ENCODE measurements around the gene BPGM. TPM values are rescaled to one million over a fixed set of nuclear protein-coding genes. Genes with fewer than 3 reads are reported as not detected.

BPGM gene
- total and polyA plus RNA-seq, 9 of the 15 experiments (the other 6 are each of a cell fraction or from before 2014, with no cell fraction given), result 14.1 to 46.1 (median 21.2) TPM

DNA sequence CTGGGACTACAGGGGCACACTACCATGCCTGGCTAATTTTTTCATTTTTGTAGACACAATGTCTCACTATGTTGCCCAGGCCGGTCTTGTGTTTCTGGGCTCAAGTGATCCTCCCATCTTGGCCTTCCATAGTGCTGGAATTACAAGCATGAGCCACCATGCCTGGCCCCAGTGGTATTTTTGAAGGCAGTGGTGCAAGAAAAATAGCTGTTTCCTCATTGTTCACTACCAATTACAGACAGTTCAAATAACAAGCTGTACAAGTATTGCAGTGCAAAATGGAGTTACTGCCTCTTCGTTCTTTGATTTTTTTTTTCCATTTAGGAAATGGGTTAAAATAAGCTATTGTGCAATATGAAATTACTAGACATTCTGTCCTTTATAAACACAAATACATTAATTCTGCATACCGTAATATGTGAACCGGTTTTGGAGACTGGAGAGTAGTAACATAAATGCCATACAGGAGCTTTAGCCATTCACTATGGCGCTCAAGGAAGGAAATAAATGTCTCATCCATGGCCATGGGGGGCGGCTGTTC lies 35.0 kb upstream of the BPGM start:
- no peak overlapping the region for H3K4me3 ChIP-seq
- H3K9me3 ChIP-seq (replicated peaks; ENCODE audit: control insufficient read depth, insufficient read depth, low read depth, low read length), result no peaks in the 10 kb centered on the region
- DNase-seq (ENCODE audit: extremely low read depth in 1 of 4, low spot score in 3 of 4) (no peak), FAIRE-seq (no peak), ATAC-seq (no peak)
- no peaks in the 10 kb centered on the region for H4K20me1 ChIP-seq (replicated peaks; ENCODE audit: control insufficient read depth, insufficient read depth, low read length)
- no peak overlapping the region for H3K9ac ChIP-seq (ENCODE audit: insufficient read depth in 1 of 2, low read depth in 2 of 2, low read length in 2 of 2)
- no TSS peak for BruUV-seq (replicated peaks)
- WGBS (ENCODE audit: insufficient coverage, low coverage, missing lambda C conversion rate), result under 1% methylated on average over 6 of the region's 6 CpGs
- H3K36me3 ChIP-seq (ENCODE audit: control insufficient read depth, insufficient read depth, low read length), result no peaks in the 10 kb centered on the region
- H3K9me1 ChIP-seq (ENCODE audit: control insufficient read depth, insufficient read depth, low read length), result no peaks in the 10 kb centered on the region
- intact Hi-C loops (cut with micrococcal nuclease) (no loop called here), in situ Hi-C loops (cut with MboI) (loop anchor here (5.0 kb wide), 1 partner anchor 169 kb away; no protein-coding TSS in a partner anchor)
- no peak overlapping the region for H3K4me2 ChIP-seq (ENCODE audit: insufficient read depth, low read length)
- H3K79me2 ChIP-seq (ENCODE audit: control insufficient read depth, insufficient read depth, low read length), result no peaks in the 10 kb centered on the region
- H3K27ac ChIP-seq (ENCODE audit: extremely low read depth, low read depth, low read length), result no peak overlapping the region
- TF ChIP-seq, protein P1, sequence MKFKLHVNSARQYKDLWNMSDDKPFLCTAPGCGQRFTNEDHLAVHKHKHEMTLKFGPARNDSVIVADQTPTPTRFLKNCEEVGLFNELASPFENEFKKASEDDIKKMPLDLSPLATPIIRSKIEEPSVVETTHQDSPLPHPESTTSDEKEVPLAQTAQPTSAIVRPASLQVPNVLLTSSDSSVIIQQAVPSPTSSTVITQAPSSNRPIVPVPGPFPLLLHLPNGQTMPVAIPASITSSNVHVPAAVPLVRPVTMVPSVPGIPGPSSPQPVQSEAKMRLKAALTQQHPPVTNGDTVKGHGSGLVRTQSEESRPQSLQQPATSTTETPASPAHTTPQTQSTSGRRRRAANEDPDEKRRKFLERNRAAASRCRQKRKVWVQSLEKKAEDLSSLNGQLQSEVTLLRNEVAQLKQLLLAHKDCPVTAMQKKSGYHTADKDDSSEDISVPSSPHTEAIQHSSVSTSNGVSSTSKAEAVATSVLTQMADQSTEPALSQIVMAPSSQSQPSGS (CRISPR knock-in tag; IDR thresholded peaks at IDR 0.05), result no peak
- no peak for TF ChIP-seq ZC3H8 (IDR thresholded peaks at IDR 0.05)
- no peak for TF ChIP-seq CEBPG (CRISPR knock-in tag; IDR thresholded peaks at IDR 0.05)
- peak; percentile 67 to 87 for TF ChIP-seq CEBPG (tag; conservative IDR thresholded peaks at IDR 0.05 in 1 of 2, IDR thresholded peaks at IDR 0.05 in 1 of 2)
- no peak for TF ChIP-seq MNT (conservative IDR thresholded peaks at IDR 0.05)
- TF ChIP-seq E2F3 (CRISPR knock-in tag; IDR thresholded peaks at IDR 0.05), result no peak
- TF ChIP-seq FOXM1 (IDR thresholded peaks at IDR 0.05; ENCODE audit: low read depth), result no peak
- TF ChIP-seq FOXM1 (CRISPR knock-in tag; IDR thresholded peaks at IDR 0.05; ENCODE audit: low read depth), result no peak
- no peak for TF ChIP-seq ETV6 (IDR thresholded peaks at IDR 0.05; ENCODE audit: borderline replicate concordance in 1 of 2, low read depth in 2 of 2, low read length in 1 of 2)
- no peak for TF ChIP-seq ETV6 (CRISPR knock-in tag; IDR thresholded peaks at IDR 0.05; ENCODE audit: borderline replicate concordance)
- TF ChIP-seq CEBPB (tag; IDR thresholded peaks at IDR 0.05), result peak; percentile 86
- no peak for TF ChIP-seq PCBP2 (IDR thresholded peaks at IDR 0.05; ENCODE audit: low read depth, low read length, poor library complexity, severe bottlenecking)
- TF ChIP-seq, protein P2, sequence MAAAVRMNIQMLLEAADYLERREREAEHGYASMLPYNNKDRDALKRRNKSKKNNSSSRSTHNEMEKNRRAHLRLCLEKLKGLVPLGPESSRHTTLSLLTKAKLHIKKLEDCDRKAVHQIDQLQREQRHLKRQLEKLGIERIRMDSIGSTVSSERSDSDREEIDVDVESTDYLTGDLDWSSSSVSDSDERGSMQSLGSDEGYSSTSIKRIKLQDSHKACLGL (CRISPR knock-in tag; IDR thresholded peaks at IDR 0.05; ENCODE audit: borderline replicate concordance, poor library complexity, severe bottlenecking), result no peak
- H3K27me3 ChIP-seq (ENCODE audit: control insufficient read depth in 2 of 2, insufficient read depth in 2 of 2, low read length in 2 of 2), result peaks cover 3% of the 10 kb centered on the region in 2 experiments; a peak in 1 of 5 replicates
- H2AFZ ChIP-seq (ENCODE audit: low read depth, low read length), result no peak overlapping the region
- POLR2A ChIA-PET, result interaction anchor here (0.6 to 1.1 kb wide), 2 partner anchors 12 to 606 kb away, joined by 3 to 6 read pairs; no protein-coding TSS in a partner anchor
- H3K4me1 ChIP-seq (replicated peaks in 1 of 2; ENCODE audit: control insufficient read depth in 2 of 2, insufficient read depth in 2 of 2, low read length in 2 of 2), result no peaks in the 10 kb centered on the region
- CTCF ChIA-PET (ENCODE audit: low intra/inter-chr PET ratio), result no interaction called here

Data from K562 (cell line).